Astrocyte of the spinal cord (primary cell): ENCODE results near the gene TAS2R42.

Experiments
- DNase-seq: peaks from one replicate; pipeline ENCODE4 v3.0.0; 2011; ENCODE audit warnings: low read depth, low spot score
- H3K4me3 ChIP-seq: 2 replicates; pipeline ENCODE4 v1.5.1; 2011; ENCODE audit warnings: low read depth, mild to moderate bottlenecking, low read length, moderate library complexity
- CTCF ChIP-seq: IDR thresholded peaks from 2 replicates; pipeline ENCODE4 v1.5.1; 2012; ENCODE audit warnings: low read depth, mild to moderate bottlenecking, low read length, inconsistent platforms
- in situ Hi-C: cut with HindIII; loops from 2 replicates; pipeline ENCODE4 v1.10.0; 2017; ENCODE audit warnings: low sequenced_read_pairs

The TAS2R42 gene

GRCh38 chr12:11171145-11171968, 15.4 kb downstream of the TAS2R42 start, which contains the start of gene SMIM10L1:
Gene SMIM10L1 (plus strand): TSS chr12:11171194. CDS start chr12:11171357, 163 bp downstream.
- H3K4me3 ChIP-seq: peak within 1 kb of the TSS; percentile 61
- in situ Hi-C loops: no loop called here
- no peak for TF ChIP-seq CTCF
- peak; percentile 97 for DNase-seq

GRCh38 chr12:11170810-11171144, 16.0 kb downstream of the TAS2R42 start:
- TF ChIP-seq CTCF: no peak
- in situ Hi-C loops: no loop called here
- H3K4me3 ChIP-seq: peak overlapping the region; percentile 61
- DNase-seq: no peak

GRCh38 chr12:11166300-11166699, 20.4 kb downstream of the TAS2R42 start:
- in situ Hi-C loops: no loop called here
- no peak for TF ChIP-seq CTCF
- DNase-seq: no peak

GRCh38 chr12:11164384-11164783, 22.4 kb downstream of the TAS2R42 start:
- TF ChIP-seq CTCF: no peak
- no peak overlapping the region for H3K4me3 ChIP-seq
- in situ Hi-C loops: no loop called here
- no peak for DNase-seq

More at GRCh38 chr12:11166300-11166699, 20.4 kb downstream of the TAS2R42 start:
- no peak overlapping the region for H3K4me3 ChIP-seq

GRCh38 chr12:11162502-11162901, 24.2 kb downstream of the TAS2R42 start:
- no peak overlapping the region for H3K4me3 ChIP-seq
- no peak for DNase-seq
- in situ Hi-C loops: no loop called here
- no peak for TF ChIP-seq CTCF

GRCh38 chr12:11158885-11159444, 27.8 kb downstream of the TAS2R42 start:
- in situ Hi-C loops: no loop called here
- TF ChIP-seq CTCF: no peak
- H3K4me3 ChIP-seq: no peak overlapping the region
- DNase-seq: no peak
